H1 (cell line): ENCODE measurements around the gene MAP4K5. TPM values are rescaled to one million over a fixed set of nuclear protein-coding genes. Genes with fewer than 3 reads are reported as not detected.

Experiments
- ASH2L ChIP-seq: fragments of 200-600, 300-600 bp; sonication (generic); IDR thresholded peaks from one replicate; pipeline ENCODE4 v1.7.1; 2017; ENCODE audit warnings: low read length
- ATF3 ChIP-seq: IDR thresholded peaks from 2 replicates; pipeline ENCODE4 v1.6.1; 2011; ENCODE audit warnings: low read depth, mild to moderate bottlenecking, low read length; ENCODE audit not compliant: insufficient read depth
- CHD7 ChIP-seq: fragments of 300-600 bp; sonication (generic); IDR thresholded peaks from 2 replicates; pipeline ENCODE4 v1.7.1; 2012; ENCODE audit warnings: low read length, moderate library complexity, mild to moderate bottlenecking, inconsistent platforms; ENCODE audit not compliant: insufficient replicate concordance
- E2F6 ChIP-seq: IDR thresholded peaks from 2 replicates; pipeline ENCODE4 v1.6.1; 2012; ENCODE audit warnings: inconsistent platforms
- EGR1 ChIP-seq: IDR thresholded peaks from 2 replicates; pipeline ENCODE4 v1.6.1; 2011; ENCODE audit warnings: low read depth, low read length, borderline replicate concordance
- HDAC2 ChIP-seq, 2 experiments: fragments of 300-600 bp in 1 of 2; sonication (generic) in 1 of 2; IDR thresholded peaks; 2 replicates each; pipeline ENCODE4 v1.6.1; 2011 to 2012; ENCODE audit warnings: low read depth in 2 of 2, low read length in 2 of 2, mild to moderate bottlenecking in 2 of 2, moderate library complexity in 2 of 2, borderline replicate concordance in 1 of 2, inconsistent platforms in 1 of 2
- JUND ChIP-seq: IDR thresholded peaks from 2 replicates; pipeline ENCODE4 v1.6.1; 2011; ENCODE audit warnings: mild to moderate bottlenecking, improper control_type of control experiment, low read length
- PHF8 ChIP-seq: fragments of 200-600 bp; sonication (generic); conservative IDR thresholded peaks from 2 replicates; pipeline ENCODE4 v1.7.1; 2012; ENCODE audit warnings: low read depth, mild to moderate bottlenecking, inconsistent platforms, low read length, moderate library complexity
- RFX5 ChIP-seq: IDR thresholded peaks from 2 replicates; pipeline ENCODE4 v1.6.1; 2011; ENCODE audit warnings: low read depth, low read length, improper control_type of control experiment, borderline replicate concordance
- SIX5 ChIP-seq: IDR thresholded peaks from 2 replicates; pipeline ENCODE4 v1.6.1; 2011; ENCODE audit warnings: mild to moderate bottlenecking, low read depth, low read length
- TAF1 ChIP-seq: IDR thresholded peaks from 2 replicates; pipeline ENCODE4 v1.6.1; 2011; ENCODE audit warnings: mild to moderate bottlenecking, low read depth, low read length
- polyA plus RNA-seq, 7 experiments: library from polyadenylated mRNA; depleted of rRNA in 3 of 7; stranded (reverse) in 5 of 7; unstranded in 2 of 7; fragments of >200 nt in 5 of 7; fragments of 200-250 nt in 2 of 7; gene quantifications; 1 replicate in 5 of 7; 2 replicates in 1 of 7; 4 replicates in 1 of 7; pipeline versions ENCODE4 v1.2.1 to v1.2.3, GENCODE V29; 2011 to 2013; ENCODE audit warnings: missing spikeins in 2 of 7, mixed read lengths in 2 of 7
- total RNA-seq: library from RNA; stranded (reverse); fragmentation: NEBNext Ultra II Directional; extraction: Animal tissue kit (Norgen Biotek cat#: 25700); gene quantifications from 2 replicates; pipeline ENCODE4 v1.2.1, GENCODE V29; 2021

MAP4K5 gene
- total and polyA plus RNA-seq, 2 of the 8 experiments (the other 6 are each of a cell fraction or from before 2014, with no cell fraction given) = 7.6 to 34.5 TPM

- TF ChIP-seq CHD7 (no peak), PHF8 (no peak), ASH2L (no peak), E2F6 (no peak), RFX5 (no peak), SIX5 (no peak), ATF3 (no peak), JUND (no peak), HDAC2 (IDR thresholded peaks at IDR 0.05; ENCODE audit: borderline replicate concordance in 1 of 2, low read depth in 2 of 2, low read length in 2 of 2) (no peak), EGR1 (no peak), TAF1 (no peak)
Measured at GRCh38 chr14:50423529-50423928, 108.8 kb downstream of the MAP4K5 start (continued).
